Measurements from ENCODE around the gene SEC24D. TPM values are rescaled to one million over a fixed set of nuclear protein-coding genes. Genes with fewer than 3 reads are reported as not detected.

The SEC24D gene
- total and polyA plus RNA-seq, 2 experiments from 2014 or later, result 37.6 to 94.8 TPM

DNA sequence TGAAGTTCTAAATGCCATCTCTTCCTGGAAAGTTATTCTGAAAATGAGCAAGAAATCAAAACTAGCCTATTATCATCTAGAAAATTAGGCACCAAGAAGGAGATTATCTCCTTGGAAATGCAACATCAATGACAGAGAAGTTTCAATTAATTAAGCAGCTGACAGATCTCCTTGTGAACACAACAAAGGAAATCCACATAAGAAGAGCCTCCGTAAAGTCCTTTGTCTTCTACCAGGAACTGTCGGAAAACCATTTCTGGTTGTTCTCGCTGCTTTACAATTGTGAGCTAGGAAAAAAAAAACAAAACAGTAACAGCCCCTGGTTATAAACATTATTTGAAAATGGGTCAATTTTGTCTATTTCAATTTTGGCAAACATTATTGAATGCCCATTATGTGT is 112.6 kb downstream of the SEC24D start (continued):
- TF ChIP-seq, protein P1, sequence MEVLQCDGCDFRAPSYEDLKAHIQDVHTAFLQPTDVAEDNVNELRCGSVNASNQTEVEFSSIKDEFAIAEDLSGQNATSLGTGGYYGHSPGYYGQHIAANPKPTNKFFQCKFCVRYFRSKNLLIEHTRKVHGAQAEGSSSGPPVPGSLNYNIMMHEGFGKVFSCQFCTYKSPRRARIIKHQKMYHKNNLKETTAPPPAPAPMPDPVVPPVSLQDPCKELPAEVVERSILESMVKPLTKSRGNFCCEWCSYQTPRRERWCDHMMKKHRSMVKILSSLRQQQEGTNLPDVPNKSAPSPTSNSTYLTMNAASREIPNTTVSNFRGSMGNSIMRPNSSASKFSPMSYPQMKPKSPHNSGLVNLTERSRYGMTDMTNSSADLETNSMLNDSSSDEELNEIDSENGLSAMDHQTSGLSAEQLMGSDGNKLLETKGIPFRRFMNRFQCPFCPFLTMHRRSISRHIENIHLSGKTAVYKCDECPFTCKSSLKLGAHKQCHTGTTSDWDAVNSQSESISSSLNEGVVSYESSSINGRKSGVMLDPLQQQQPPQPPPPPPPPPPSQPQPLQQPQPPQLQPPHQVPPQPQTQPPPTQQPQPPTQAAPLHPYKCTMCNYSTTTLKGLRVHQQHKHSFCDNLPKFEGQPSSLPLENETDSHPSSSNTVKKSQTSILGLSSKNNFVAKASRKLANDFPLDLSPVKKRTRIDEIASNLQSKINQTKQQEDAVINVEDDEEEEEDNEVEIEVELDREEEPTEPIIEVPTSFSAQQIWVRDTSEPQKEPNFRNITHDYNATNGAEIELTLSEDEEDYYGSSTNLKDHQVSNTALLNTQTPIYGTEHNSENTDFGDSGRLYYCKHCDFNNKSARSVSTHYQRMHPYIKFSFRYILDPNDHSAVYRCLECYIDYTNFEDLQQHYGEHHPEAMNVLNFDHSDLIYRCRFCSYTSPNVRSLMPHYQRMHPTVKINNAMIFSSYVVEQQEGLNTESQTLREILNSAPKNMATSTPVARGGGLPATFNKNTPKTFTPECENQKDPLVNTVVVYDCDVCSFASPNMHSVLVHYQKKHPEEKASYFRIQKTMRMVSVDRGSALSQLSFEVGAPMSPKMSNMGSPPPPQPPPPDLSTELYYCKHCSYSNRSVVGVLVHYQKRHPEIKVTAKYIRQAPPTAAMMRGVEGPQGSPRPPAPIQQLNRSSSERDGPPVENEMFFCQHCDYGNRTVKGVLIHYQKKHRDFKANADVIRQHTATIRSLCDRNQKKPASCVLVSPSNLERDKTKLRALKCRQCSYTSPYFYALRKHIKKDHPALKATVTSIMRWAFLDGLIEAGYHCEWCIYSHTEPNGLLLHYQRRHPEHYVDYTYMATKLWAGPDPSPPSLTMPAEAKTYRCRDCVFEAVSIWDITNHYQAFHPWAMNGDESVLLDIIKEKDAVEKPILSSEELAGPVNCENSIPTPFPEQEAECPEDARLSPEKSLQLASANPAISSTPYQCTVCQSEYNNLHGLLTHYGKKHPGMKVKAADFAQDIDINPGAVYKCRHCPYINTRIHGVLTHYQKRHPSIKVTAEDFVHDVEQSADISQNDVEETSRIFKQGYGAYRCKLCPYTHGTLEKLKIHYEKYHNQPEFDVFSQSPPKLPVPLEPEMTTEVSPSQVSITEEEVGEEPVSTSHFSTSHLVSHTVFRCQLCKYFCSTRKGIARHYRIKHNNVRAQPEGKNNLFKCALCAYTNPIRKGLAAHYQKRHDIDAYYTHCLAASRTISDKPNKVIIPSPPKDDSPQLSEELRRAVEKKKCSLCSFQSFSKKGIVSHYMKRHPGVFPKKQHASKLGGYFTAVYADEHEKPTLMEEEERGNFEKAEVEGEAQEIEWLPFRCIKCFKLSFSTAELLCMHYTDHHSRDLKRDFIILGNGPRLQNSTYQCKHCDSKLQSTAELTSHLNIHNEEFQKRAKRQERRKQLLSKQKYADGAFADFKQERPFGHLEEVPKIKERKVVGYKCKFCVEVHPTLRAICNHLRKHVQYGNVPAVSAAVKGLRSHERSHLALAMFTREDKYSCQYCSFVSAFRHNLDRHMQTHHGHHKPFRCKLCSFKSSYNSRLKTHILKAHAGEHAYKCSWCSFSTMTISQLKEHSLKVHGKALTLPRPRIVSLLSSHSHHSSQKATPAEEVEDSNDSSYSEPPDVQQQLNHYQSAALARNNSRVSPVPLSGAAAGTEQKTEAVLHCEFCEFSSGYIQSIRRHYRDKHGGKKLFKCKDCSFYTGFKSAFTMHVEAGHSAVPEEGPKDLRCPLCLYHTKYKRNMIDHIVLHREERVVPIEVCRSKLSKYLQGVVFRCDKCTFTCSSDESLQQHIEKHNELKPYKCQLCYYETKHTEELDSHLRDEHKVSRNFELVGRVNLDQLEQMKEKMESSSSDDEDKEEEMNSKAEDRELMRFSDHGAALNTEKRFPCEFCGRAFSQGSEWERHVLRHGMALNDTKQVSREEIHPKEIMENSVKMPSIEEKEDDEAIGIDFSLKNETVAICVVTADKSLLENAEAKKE (CRISPR knock-in tag; IDR thresholded peaks at IDR 0.05), result no peak
- no peak for TF ChIP-seq ZNF114 (CRISPR knock-in tag; IDR thresholded peaks at IDR 0.05)
- TF ChIP-seq ZNF331 (CRISPR knock-in tag; IDR thresholded peaks at IDR 0.05; ENCODE audit: low read depth), result no peak

DNA sequence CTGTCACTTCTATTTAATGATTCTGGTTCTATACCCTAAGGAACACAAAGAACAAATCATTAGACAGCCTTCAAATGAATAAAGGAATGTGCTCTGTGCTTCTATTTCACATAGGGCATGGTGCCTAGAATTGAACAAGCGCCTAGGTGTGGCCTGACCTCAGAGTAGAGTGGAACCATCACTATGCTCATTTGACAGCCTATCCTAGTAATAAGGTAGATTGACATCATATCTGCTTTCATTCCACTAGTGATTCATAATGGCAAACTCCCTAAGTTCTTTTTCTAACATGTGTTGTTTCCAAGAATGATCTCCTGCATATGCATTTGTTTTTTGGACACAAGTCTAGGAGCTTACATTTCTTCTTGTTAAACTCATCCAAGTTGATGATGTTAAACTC is 114.2 kb downstream of the SEC24D start:
- Histone ChIP-seq H3K4me2 (no peak overlapping the region), H2AFZ (no peak overlapping the region), H3K27me3 (ENCODE audit: insufficient read depth) (no peaks in the 10 kb centered on the region), H3K27ac (ENCODE audit: low read depth) (no peak overlapping the region), H3K36me3 (ENCODE audit: insufficient read depth) (peaks cover 9% of the 10 kb centered on the region), H3K4me3 (no peak overlapping the region), H3F3A (replicated peaks; ENCODE audit: low read depth) (peaks cover 3% of the 10 kb centered on the region; the same call in 1 of the 2 replicates), H3K79me2 (replicated peaks; ENCODE audit: insufficient read depth) (no peaks in the 10 kb centered on the region), H3K9me2 (ENCODE audit: insufficient read depth) (no peaks in the 10 kb centered on the region), H4K20me1 (replicated peaks; ENCODE audit: insufficient read depth) (peaks cover 12% of the 10 kb centered on the region; the same call in 1 of the 2 replicates), H3K4me1 (ENCODE audit: insufficient read depth) (peaks cover 3% of the 10 kb centered on the region; the same call in 1 of the 2 replicates)
- no peaks in the 10 kb centered on the region for H3K27me3 Mint-ChIP-seq (ENCODE audit: insufficient read depth, low read depth, poor library complexity)
- no peak overlapping the region for H3K27ac Mint-ChIP-seq
- H3K4me3 Mint-ChIP-seq, result no peak overlapping the region
- DNase-seq (ENCODE audit: low spot score), result no peak
- H3K36me3 Mint-ChIP-seq (ENCODE audit: low read depth), result peaks cover 2% of the 10 kb centered on the region; the same call in 1 of the 3 replicates
- no peaks in the 10 kb centered on the region for H3K9me3 Mint-ChIP-seq
- peaks cover 6% of the 10 kb centered on the region; the same call in 2 of the 3 replicates for H3K4me1 Mint-ChIP-seq
- no peak for ATAC-seq
- TF ChIP-seq CREB1 (CRISPR knock-in tag; IDR thresholded peaks at IDR 0.05; ENCODE audit: low read depth) (no peak), ZNF114 (CRISPR knock-in tag; IDR thresholded peaks at IDR 0.05) (no peak), JUNB (IDR thresholded peaks at IDR 0.05; ENCODE audit: unreplicated experiment) (no peak), ZNF331 (CRISPR knock-in tag; IDR thresholded peaks at IDR 0.05; ENCODE audit: low read depth) (no peak), POLR2AphosphoS5 (IDR thresholded peaks at IDR 0.05; ENCODE audit: low read depth) (no peak), EZH2 (IDR thresholded peaks at IDR 0.05; ENCODE audit: low read depth, unreplicated experiment) (no peak)
- TF ChIP-seq, protein P1 (CRISPR knock-in tag; IDR thresholded peaks at IDR 0.05), result no peak
- TF ChIP-seq, protein P2, sequence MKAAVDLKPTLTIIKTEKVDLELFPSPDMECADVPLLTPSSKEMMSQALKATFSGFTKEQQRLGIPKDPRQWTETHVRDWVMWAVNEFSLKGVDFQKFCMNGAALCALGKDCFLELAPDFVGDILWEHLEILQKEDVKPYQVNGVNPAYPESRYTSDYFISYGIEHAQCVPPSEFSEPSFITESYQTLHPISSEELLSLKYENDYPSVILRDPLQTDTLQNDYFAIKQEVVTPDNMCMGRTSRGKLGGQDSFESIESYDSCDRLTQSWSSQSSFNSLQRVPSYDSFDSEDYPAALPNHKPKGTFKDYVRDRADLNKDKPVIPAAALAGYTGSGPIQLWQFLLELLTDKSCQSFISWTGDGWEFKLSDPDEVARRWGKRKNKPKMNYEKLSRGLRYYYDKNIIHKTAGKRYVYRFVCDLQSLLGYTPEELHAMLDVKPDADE (IDR thresholded peaks at IDR 0.05), result no peak
